ENCODE results near the gene C1orf226.

The C1orf226 gene

GRCh38 chr1:162366671-162367070 is 14.9 kb upstream of the C1orf226 start:
- Histone ChIP-seq H3K4me3 (ENCODE audit: low read length) (no peak overlapping the region), H3K4me2 (ENCODE audit: low read length) (peak overlapping the region; percentile 71), H3K36me3 (ENCODE audit: insufficient read depth, low read length) (no peaks in the 10 kb centered on the region), H3K27me3 (ENCODE audit: control insufficient read depth, insufficient read depth, low read length) (no peaks in the 10 kb centered on the region), H3K4me1 (ENCODE audit: control insufficient read depth, insufficient read depth, low read length) (peaks cover 8% of the 10 kb centered on the region), H3K9me3 (replicated peaks; ENCODE audit: low read length) (no peaks in the 10 kb centered on the region), H3K9ac (ENCODE audit: low read depth, low read length) (no peak overlapping the region)

GRCh38 chr1:162367073-162367472 is 14.5 kb upstream of the C1orf226 start:
- H3K27me3 ChIP-seq (ENCODE audit: control insufficient read depth, insufficient read depth, low read length), result no peaks in the 10 kb centered on the region
- H3K4me2 ChIP-seq (ENCODE audit: low read length), result peak overlapping the region; percentile 71
- H3K4me1 ChIP-seq (ENCODE audit: control insufficient read depth, insufficient read depth, low read length), result peaks cover 12% of the 10 kb centered on the region
- no peak overlapping the region for H3K9ac ChIP-seq (ENCODE audit: low read depth, low read length)
- H3K36me3 ChIP-seq (ENCODE audit: insufficient read depth, low read length), result no peaks in the 10 kb centered on the region
- H3K9me3 ChIP-seq (replicated peaks; ENCODE audit: low read length), result no peaks in the 10 kb centered on the region
- H3K4me3 ChIP-seq (ENCODE audit: low read length), result no peak overlapping the region

- H3K4me1 ChIP-seq (ENCODE audit: control insufficient read depth, insufficient read depth, low read length), result peaks cover 16% of the 10 kb centered on the region
- H3K9me3 ChIP-seq (replicated peaks; ENCODE audit: low read length), result no peaks in the 10 kb centered on the region
- no peak overlapping the region for H3K9ac ChIP-seq (ENCODE audit: low read depth, low read length)
- H3K4me3 ChIP-seq (ENCODE audit: low read length), result no peak overlapping the region
- no peaks in the 10 kb centered on the region for H3K36me3 ChIP-seq (ENCODE audit: insufficient read depth, low read length)
- no peak overlapping the region for H3K4me2 ChIP-seq (ENCODE audit: low read length)
- no peaks in the 10 kb centered on the region for H3K27me3 ChIP-seq (ENCODE audit: control insufficient read depth, insufficient read depth, low read length)
These were observed 13.8 kb upstream of the C1orf226 start for GRCh38 chr1:162367772-162368171.

DNA sequence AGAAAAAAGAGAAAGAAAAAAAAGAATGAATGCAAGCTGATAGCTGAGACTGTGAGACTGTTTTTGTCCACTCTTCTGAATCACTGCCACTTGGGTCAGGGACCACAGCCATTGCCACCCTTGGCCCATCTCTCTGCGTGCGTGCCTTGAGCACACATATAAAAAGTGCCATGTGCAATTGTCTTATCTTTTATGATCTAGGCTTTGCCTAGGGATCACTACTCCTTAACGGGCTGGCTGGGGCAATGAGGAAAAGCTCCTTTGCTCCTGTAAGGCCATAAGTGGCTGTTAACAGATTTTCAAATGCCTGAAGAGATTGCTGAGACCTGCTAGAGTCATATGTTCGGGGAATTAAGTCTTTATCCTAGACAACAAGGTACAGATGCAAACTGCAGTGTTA is 13.1 kb upstream of the C1orf226 start:
- Histone ChIP-seq H3K4me3 (ENCODE audit: low read length) (no peak overlapping the region), H3K4me1 (ENCODE audit: control insufficient read depth, insufficient read depth, low read length) (peaks cover 17% of the 10 kb centered on the region), H3K4me2 (ENCODE audit: low read length) (no peak overlapping the region), H3K9ac (ENCODE audit: low read depth, low read length) (no peak overlapping the region), H3K27me3 (ENCODE audit: control insufficient read depth, insufficient read depth, low read length) (no peaks in the 10 kb centered on the region), H3K9me3 (replicated peaks; ENCODE audit: low read length) (no peaks in the 10 kb centered on the region), H3K36me3 (ENCODE audit: insufficient read depth, low read length) (no peaks in the 10 kb centered on the region)

- Histone ChIP-seq H3K4me2 (ENCODE audit: low read length) (no peak overlapping the region), H3K4me3 (ENCODE audit: low read length) (no peak overlapping the region), H3K36me3 (ENCODE audit: insufficient read depth, low read length) (no peaks in the 10 kb centered on the region), H3K9ac (ENCODE audit: low read depth, low read length) (no peak overlapping the region), H3K4me1 (ENCODE audit: control insufficient read depth, insufficient read depth, low read length) (peaks cover 23% of the 10 kb centered on the region), H3K27me3 (ENCODE audit: control insufficient read depth, insufficient read depth, low read length) (no peaks in the 10 kb centered on the region), H3K9me3 (replicated peaks; ENCODE audit: low read length) (no peaks in the 10 kb centered on the region)
These were observed 12.0 kb upstream of the C1orf226 start for GRCh38 chr1:162369571-162369970.

GRCh38 chr1:162370161-162370560 is 11.4 kb upstream of the C1orf226 start:
- no peak overlapping the region for H3K4me2 ChIP-seq (ENCODE audit: low read length)
- H3K9me3 ChIP-seq (replicated peaks; ENCODE audit: low read length), result no peaks in the 10 kb centered on the region
- H3K36me3 ChIP-seq (ENCODE audit: insufficient read depth, low read length), result no peaks in the 10 kb centered on the region
- no peaks in the 10 kb centered on the region for H3K27me3 ChIP-seq (ENCODE audit: control insufficient read depth, insufficient read depth, low read length)
- peaks cover 17% of the 10 kb centered on the region for H3K4me1 ChIP-seq (ENCODE audit: control insufficient read depth, insufficient read depth, low read length)
- no peak overlapping the region for H3K9ac ChIP-seq (ENCODE audit: low read depth, low read length)
- H3K4me3 ChIP-seq (ENCODE audit: low read length), result no peak overlapping the region

DNA sequence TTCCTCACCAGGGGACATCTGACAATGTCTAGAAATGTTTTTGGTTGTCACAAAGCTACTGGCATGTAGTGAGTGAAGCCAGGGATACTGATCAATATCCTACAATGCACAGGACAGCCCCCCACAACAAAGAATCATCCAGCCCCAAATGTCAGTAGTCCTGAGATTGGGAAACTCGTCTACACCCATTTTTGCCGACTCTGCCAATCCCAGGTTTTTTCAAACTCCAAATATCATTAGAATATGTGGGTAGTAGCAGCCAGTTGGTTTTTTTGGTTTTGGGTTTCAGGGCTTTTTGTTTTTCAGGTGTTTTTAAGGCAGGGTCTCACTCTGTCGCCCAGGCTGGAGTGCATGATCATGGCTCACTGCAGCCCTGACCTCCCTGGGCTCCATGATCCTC is 10.8 kb upstream of the C1orf226 start:
- no peak overlapping the region for H3K4me3 ChIP-seq (ENCODE audit: low read length)
- no peaks in the 10 kb centered on the region for H3K36me3 ChIP-seq (ENCODE audit: insufficient read depth, low read length)
- no peak overlapping the region for H3K4me2 ChIP-seq (ENCODE audit: low read length)
- no peaks in the 10 kb centered on the region for H3K27me3 ChIP-seq (ENCODE audit: control insufficient read depth, insufficient read depth, low read length)
- no peaks in the 10 kb centered on the region for H3K9me3 ChIP-seq (replicated peaks; ENCODE audit: low read length)
- H3K9ac ChIP-seq (ENCODE audit: low read depth, low read length), result no peak overlapping the region
- peaks cover 17% of the 10 kb centered on the region for H3K4me1 ChIP-seq (ENCODE audit: control insufficient read depth, insufficient read depth, low read length)

DNA sequence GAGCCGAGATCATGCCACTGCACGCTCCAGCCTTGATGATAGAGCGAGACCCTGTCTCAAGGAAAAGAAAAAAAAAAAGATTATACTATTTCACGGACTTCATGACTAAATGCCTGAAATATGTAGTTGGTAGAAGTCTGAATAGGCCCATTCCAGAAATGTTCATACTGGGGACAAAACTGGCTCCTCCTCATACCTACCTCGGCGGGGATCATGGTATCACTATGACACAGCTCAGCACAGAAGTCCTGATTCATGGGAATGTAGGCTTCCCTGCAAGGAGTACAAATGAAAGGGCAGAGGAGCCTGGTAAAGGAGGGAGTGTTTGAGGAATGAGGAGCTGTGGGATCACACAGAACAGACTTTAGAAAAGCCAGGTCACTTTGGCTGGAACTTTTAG is 9.9 kb upstream of the C1orf226 start:
- H3K4me2 ChIP-seq (ENCODE audit: low read length), result no peak overlapping the region
- H3K9ac ChIP-seq (ENCODE audit: low read depth, low read length), result peak overlapping the region; percentile 18
- no peaks in the 10 kb centered on the region for H3K27me3 ChIP-seq (ENCODE audit: control insufficient read depth, insufficient read depth, low read length)
- peaks cover 17% of the 10 kb centered on the region for H3K4me1 ChIP-seq (ENCODE audit: control insufficient read depth, insufficient read depth, low read length)
- no peak overlapping the region for H3K4me3 ChIP-seq (ENCODE audit: low read length)
- no peaks in the 10 kb centered on the region for H3K9me3 ChIP-seq (replicated peaks; ENCODE audit: low read length)
- H3K36me3 ChIP-seq (ENCODE audit: insufficient read depth, low read length), result no peaks in the 10 kb centered on the region

- Histone ChIP-seq H3K4me1 (ENCODE audit: control insufficient read depth, insufficient read depth, low read length) (peaks cover 17% of the 10 kb centered on the region), H3K27me3 (ENCODE audit: control insufficient read depth, insufficient read depth, low read length) (no peaks in the 10 kb centered on the region), H3K4me3 (ENCODE audit: low read length) (no peak overlapping the region), H3K9ac (ENCODE audit: low read depth, low read length) (peak overlapping the region; percentile 18), H3K4me2 (ENCODE audit: low read length) (no peak overlapping the region), H3K9me3 (replicated peaks; ENCODE audit: low read length) (no peaks in the 10 kb centered on the region), H3K36me3 (ENCODE audit: insufficient read depth, low read length) (no peaks in the 10 kb centered on the region)
These were observed 9.1 kb upstream of the C1orf226 start for GRCh38 chr1:162372159-162373071.

DNA sequence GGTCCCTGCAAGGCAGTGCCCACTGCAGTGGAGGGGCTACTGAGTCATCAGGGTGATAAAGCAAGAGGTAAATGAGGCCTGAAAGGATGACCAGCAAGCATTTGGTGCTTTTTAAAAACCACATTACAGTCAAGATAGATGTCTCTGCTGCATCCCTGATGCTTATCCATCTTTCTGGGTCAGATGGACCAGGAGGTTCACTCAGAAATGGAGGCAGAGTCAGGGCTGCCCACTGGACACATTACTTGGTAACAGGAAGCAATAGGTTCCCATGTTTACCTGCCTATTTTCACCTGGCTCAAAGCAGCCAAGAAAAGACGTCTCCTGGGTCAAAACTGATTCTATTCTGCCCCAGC is 8.5 kb upstream of the C1orf226 start:
- Histone ChIP-seq H3K9me3 (replicated peaks; ENCODE audit: low read length) (no peaks in the 10 kb centered on the region), H3K4me3 (ENCODE audit: low read length) (no peak overlapping the region), H3K36me3 (ENCODE audit: insufficient read depth, low read length) (no peaks in the 10 kb centered on the region), H3K4me2 (ENCODE audit: low read length) (no peak overlapping the region), H3K27me3 (ENCODE audit: control insufficient read depth, insufficient read depth, low read length) (no peaks in the 10 kb centered on the region), H3K9ac (ENCODE audit: low read depth, low read length) (no peak overlapping the region), H3K4me1 (ENCODE audit: control insufficient read depth, insufficient read depth, low read length) (peaks cover 17% of the 10 kb centered on the region)

- Histone ChIP-seq H3K36me3 (ENCODE audit: insufficient read depth, low read length) (no peaks in the 10 kb centered on the region), H3K9ac (ENCODE audit: low read depth, low read length) (no peak overlapping the region), H3K27me3 (ENCODE audit: control insufficient read depth, insufficient read depth, low read length) (no peaks in the 10 kb centered on the region), H3K4me2 (ENCODE audit: low read length) (no peak overlapping the region), H3K4me3 (ENCODE audit: low read length) (no peak overlapping the region), H3K4me1 (ENCODE audit: control insufficient read depth, insufficient read depth, low read length) (peaks cover 17% of the 10 kb centered on the region), H3K9me3 (replicated peaks; ENCODE audit: low read length) (no peaks in the 10 kb centered on the region)
These were observed 7.8 kb upstream of the C1orf226 start for GRCh38 chr1:162373541-162374260.

All from skeletal muscle satellite cell (primary cell).